Activated CD8-positive, alpha-beta memory T cell treated with anti-CD3 and anti-CD28 coated beads, Interleukin-2, amount 50 U/mL, for 24 hours (primary cell): ENCODE data around the gene SAC3D1.

Experiments used
- DNase-seq: peaks from one replicate; pipeline ENCODE4 v3.0.0-alpha.2; 2020; ENCODE audit errors: extremely low read depth

The SAC3D1 gene

DNA sequence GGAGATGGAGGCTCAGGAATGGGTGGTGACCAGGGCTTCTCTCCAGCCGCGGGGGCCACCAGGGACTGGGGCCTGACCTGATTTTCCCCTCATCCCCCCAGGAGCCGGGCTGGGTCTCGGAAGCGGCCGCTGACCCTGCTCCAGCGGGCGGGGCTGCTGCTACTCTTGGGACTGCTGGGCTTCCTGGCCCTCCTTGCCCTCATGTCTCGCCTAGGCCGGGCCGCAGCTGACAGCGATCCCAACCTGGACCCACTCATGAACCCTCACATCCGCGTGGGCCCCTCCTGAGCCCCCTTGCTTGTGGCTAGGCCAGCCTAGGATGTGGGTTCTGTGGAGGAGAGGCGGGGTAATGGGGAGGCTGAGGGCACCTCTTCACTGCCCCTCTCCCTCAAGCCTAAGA lies 46.8 kb downstream of the SAC3D1 start:
- no peak for DNase-seq

DNA sequence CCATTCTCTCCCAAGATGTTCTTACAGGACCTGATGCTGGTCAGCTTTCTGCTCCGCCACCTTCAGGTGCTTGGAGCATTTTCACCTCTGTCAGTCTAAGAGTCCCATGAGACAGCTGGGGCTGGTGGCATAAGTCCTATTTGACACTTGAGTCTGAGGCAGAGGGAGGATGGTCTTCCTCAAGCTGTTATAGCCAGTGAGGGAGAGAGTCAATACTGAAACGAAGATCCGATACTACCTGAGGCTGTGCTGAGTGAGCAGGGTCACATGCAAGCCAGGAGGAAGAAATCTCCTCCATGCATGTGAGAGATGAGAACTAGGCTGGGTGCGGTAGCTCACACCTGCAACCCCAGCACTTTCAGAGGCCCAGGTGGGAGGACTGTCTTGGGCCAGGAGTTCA lies 48.6 kb downstream of the SAC3D1 start:
- DNase-seq, result no peak

DNA sequence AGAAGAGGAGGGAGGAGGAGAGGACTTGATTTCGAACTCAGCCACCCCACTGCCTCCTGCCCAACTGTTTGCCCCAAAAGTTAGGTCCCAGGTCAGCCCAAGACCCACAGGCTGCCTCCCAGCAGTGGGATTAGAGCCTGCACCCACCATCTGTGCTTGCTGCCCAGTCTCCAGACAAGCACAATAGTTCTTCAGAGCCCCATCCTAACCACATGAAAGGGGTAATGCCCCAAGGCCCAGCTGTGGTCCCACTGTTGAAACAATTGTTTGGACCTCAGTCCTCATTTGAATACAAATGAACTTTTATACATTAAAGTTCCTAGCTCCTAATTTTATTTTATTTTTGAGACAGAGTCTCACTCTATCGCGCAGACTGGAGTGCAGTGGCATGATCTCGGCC lies 49.6 kb downstream of the SAC3D1 start:
- no peak for DNase-seq
